CD4-positive, alpha-beta T cell treated with Interleukin-4 for 4 hours (primary cell): ENCODE data around the gene ACO2.

Experiments
- DNase-seq: peaks from one replicate; pipeline ENCODE4 v3.0.0-alpha.2; 2020

ACO2 gene

DNA sequence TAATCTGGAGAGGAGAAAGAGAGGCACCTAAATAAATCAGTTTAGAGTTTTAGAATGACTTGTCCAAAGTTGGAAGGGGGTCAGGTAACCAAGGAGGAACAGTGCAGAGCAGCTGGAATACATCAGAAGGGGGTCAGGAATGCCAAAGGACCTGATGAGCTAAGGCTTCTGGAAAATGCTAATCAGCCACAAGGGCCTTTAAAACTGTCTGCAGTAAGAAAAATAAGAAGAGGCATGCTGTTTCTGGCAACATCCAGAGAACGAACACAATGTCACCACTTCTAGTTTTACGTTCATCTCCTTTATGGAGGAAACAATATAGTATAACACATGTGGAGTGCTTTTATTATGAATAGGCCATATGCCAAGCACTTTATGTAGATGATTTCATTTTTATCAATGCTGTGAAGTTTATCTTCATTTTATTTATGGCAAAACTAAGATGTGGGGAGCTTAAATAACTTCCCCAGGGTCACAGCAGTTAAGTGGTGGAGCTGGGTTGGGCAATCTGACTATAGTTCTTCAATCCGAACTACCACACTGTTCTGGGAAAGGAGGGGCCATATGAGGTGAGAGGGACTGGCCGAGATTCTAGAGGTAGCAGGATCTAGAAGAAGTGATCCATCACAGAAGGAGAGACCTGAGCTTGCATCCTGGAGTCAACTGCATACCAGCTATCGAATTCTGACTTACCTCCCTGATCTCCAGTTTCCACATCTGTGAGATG is 22.6 kb downstream of the ACO2 start:
- DNase-seq, result no peak

DNA sequence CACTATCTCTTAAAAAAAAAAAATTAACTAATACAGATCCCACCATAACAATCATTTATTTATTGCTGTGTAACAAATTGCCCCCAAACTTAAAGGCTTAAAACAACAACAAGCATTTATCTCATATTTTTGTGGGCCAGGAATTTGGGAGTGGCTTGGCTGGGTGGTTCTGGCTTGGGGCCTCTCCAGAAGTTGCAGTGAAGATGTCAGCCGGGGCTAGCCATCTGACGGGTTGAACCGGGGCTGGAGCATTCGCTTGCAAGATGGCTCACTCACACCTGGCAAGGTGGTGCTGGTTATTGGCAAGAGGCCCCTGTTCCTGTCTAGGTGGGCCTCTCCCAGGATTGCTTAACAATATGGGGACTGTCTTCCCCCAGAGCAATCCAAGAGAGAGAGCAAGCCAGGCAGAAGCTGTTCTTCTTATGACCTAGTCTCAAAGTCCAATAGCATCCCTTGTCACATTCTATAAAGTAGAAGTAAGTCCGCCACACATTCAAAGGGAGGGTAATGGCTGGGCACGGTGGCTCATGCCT is 29.5 kb downstream of the ACO2 start:
- DNase-seq, result no peak

DNA sequence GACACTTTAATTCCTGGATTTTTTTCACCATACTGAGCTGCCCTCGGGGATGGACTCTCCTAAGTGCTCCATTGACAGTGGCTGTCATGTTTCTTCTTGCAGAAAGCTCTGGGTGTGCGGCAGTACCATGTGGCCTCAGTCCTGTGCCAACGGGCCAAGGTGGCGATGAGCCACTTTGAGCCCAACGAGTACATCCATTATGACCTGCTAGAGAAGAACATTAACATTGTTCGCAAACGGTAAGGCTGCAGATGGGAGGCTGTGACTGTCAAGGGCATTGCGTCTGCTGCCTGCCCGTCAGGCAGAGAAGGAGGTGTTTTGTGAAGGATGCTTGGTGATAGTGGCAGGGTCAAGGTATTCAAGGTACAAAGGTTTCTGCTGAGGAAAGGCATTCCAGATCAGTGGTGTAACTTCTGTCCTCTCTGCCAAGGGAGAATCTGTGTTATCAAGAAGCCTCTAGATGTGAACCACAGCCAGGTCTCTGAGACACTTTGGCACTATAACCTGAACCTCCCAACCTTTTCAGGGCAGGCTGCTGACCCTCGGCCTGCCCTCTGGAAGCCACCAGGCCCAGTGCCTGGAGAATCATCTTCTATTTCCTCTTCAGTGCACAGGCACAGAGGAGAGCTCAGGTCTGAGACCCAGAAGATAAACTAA is 30.8 kb downstream of the ACO2 start:
- no peak for DNase-seq

DNA sequence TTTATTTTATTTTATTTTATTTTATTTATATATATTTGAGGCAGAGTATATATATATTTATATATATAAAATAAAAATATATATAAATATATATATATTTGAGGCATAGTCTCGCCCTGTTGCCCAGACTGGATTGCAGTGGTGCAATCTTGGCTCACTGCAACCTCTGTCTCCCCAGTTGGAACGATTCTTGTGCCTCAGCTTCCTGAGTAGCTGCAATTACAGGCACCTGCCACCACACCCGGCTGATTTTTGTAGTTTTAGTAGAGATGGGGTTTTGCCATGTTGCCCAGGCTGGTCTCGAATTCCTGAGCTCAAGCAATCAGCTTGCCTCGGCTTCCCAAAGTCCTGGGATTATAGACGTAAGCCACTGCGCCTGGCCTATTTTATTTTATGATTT is 31.4 kb downstream of the ACO2 start:
- DNase-seq, result no peak

DNA sequence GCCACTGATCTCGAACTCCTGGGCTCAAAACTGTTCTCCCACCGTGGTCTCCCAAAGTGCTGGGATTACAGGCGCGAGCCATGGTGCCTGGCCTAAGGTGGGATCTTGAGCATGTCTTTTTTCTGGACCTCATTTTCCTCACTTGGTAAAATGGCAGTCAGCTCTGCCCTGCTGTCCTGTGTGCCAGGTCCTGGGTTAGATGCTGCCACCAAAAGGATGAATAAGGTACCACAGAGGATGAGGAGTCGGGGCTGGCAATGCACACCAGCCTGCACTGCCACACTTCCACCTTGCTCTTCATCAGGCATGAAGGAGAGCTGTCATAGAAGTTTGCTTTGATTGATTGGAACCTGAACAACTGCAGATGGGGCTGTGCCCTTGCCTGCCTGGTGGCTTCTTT is 32.3 kb downstream of the ACO2 start:
- peak; percentile 8 for DNase-seq

DNA sequence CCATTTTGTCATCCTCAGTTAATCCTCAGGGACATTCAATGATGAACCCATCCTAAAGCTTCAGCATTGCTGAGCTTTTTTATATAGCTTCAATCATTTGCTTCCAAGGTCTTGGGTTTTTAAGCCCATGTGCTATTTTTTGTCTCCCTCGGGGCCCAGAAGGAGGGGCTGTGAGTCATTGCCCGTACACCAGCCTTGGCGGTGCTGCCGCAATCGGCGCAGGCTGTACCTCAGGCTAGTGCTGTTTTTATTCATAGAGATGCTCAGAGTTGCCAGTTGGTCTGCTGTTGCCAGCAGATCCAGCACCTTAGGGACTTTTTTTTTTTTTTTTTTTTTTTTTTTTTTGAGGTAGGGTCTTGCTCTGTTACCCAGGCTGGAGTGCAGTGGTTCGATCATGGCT is 35.5 kb downstream of the ACO2 start:
- no peak for DNase-seq

DNA sequence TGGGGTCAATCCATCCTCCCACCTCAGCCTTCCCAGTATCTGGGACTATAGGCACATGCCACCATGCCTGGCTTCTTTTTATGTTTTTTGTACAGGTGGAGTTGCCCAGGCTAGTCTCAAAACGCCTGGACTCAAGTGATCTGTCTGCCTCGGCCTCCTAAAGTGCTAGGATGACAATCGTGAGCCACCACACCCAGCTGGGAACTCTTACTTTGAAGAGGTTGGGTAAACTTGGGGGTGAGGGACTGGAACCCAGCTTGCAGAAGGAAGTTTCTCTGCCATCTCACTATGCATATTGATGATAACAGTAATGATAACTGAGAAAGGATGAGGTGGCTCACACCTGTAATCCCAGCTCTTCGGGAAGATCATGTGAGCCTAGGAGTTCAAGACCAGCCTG is 35.9 kb downstream of the ACO2 start:
- no peak for DNase-seq

DNA sequence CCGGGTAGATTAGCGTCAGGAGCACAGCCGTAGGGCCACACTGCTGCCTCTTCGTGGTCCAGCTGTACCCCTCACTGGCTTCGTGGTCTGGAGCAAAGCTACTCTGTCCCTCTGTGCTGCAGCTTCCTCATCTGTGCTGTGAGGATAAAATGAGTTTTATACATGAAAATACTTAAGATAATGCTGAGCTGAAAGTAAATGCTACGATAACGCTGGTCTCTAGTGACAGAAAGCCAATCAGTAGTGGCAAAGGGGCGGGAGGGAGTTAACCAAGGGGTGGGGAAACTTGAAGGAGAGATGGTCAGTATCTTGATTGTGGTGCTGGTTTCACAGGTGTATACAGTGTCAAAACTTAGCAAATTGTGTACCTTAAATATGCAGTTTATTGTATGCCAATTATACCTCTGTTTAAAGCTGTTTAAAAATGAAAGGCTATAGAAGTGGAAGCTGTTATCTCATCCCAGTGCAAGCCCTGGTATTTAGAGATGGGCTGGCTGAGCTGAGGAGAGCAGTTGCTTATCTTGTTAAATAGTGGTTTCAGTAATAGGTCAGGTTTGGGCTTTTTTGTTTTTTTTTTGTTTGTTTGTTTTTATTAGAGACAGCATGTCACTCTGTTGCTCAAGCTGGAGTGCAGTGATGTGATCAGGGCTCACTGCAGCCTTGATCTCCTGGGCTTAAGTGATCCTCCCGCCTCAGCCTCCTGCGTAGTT is 36.7 kb downstream of the ACO2 start:
- no peak for DNase-seq

DNA sequence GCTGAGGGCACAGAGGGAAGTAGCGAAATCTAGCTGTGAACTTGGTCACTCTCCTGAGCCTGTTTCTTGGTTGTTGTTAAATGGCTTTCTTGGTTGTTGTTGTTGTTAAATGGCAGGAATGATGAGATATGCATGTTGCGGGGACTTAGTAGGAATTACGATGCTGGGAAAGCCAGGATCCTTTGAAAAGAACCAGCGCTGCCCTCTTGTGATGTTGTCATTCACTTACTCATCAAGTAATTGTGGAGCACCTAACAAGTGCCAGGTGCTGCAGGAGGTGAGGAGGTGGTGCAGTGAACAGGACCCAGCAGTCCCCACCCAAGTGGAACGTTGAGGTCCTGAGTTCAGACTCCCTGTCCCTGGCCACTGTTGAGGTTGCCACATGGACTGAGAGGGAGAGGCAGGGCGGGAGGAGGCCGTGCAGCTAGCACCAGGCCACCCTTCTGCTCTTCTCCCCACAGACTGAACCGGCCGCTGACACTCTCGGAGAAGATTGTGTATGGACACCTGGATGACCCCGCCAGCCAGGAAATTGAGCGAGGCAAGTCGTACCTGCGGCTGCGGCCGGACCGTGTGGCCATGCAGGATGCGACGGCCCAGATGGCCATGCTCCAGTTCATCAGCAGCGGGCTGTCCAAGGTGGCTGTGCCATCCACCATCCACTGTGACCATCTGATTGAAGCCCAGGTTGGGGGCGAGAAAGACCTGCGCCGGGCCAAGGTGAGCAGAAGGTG is 38.6 kb downstream of the ACO2 start:
- DNase-seq, result no peak

DNA sequence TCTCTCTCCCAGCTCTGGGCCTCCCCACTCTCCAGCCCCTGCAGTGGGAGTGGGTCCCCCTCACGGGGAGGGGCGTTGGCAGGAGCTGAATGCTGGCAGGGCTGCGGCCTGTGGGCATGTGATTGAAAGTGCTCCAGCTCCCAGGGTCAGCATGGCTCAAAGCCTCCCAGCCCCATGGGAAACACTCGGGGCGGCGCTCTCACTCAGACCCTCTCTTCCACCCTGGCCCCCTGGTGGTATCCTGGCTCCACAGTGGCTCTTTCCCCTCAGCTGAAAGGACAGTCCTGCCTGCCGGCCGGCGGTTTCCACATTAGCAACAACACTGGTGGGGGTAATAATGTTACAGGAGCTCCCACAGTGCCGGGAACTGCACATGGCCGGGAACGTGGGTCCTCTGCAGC is 39.9 kb downstream of the ACO2 start:
- DNase-seq, result no peak

DNA sequence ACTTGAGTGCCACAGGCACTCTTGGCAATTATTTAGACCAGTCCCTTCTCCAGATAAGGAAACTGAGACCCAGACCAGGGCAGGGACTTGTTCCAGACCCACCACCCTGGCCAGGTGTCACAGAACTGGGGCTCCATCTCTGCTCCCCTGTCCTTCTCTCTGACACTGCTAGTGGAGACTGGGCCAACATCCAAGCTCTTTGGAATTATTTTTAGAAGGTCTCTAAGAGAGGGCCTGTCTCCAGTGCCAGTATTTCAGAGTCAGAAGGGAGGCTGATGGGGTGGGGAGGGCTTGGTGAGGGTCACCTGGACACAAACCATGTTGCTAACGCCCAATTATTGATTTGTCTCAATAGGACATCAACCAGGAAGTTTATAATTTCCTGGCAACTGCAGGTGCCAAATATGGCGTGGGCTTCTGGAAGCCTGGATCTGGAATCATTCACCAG is 42.6 kb downstream of the ACO2 start:
- no peak for DNase-seq

DNA sequence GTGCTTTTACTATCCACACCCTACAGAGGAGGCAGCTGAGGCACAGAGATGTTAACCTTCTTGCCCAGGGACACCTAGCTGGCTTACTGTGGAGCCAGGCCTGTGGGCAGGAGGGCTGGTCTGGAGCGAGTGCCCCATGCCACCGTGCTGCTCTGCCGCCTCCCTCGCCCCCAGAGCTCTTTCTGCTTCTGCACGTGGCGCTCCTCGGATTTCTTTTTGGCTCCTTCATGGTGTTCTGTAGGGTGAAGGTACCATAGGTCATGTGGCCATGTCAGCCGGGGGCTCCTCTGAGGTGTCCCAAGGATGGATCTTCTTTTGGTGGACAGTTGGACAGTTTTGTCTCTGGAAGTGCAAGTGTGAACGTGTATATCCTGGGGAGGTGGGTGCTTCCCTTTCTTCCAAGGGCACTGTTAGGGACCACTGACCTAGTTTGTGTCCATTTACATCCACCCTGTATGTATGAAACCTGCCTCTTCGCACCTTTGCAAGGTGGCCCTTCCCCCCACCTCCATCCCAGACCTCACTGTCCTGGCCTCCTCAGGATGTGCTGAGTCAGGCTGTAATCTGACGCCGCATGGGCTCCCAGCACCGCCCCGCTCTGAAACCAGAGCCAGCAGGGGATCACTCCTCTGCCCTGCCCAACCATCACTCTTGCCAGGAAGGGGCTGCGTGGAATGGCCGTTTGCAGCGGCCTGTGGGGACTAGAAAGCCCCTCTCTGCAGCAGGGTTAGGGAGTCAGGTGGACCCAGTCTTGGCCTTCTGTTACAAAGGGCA is 43.7 kb downstream of the ACO2 start:
- DNase-seq, result no peak

DNA sequence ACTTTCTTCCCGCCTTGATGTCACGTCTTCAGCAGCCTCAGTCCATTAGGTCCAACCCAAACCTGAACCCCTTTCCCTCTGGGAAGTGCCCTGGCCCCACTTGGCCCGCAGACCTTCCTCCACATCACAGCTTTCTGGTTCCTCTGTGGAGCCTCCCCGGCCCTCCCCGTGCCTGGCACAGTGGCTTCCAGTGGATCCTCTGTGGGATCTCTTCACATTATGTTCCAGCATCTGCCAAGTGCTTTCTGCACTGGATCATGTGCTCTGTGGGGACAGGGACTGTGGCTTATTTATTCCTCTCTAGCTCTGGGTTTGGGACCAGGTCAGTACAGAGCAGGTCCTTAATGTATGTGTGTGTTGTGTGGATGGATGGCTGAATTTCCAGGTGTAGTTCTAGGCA is 44.5 kb downstream of the ACO2 start:
- DNase-seq, result no peak

DNA sequence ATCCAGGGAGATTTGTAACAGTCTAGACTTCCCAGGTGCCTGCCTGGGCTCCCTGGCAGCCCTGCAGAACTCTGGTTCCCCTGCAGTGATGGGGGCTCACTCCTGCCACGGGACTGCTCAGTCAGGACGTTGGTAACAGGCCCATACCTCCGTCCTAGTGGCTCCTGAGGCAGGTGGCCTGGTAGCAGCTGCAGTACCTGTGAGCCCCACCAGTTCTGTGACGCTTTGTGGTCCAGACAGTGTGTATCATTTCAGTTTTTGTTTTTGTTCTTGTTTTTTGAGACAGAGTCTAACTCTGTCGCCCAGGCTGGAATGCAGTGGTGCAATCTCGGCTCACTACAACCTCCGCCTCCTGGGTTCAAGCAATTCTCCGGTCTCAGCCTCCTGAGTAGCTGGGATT is 47.5 kb downstream of the ACO2 start:
- DNase-seq, result no peak

DNA sequence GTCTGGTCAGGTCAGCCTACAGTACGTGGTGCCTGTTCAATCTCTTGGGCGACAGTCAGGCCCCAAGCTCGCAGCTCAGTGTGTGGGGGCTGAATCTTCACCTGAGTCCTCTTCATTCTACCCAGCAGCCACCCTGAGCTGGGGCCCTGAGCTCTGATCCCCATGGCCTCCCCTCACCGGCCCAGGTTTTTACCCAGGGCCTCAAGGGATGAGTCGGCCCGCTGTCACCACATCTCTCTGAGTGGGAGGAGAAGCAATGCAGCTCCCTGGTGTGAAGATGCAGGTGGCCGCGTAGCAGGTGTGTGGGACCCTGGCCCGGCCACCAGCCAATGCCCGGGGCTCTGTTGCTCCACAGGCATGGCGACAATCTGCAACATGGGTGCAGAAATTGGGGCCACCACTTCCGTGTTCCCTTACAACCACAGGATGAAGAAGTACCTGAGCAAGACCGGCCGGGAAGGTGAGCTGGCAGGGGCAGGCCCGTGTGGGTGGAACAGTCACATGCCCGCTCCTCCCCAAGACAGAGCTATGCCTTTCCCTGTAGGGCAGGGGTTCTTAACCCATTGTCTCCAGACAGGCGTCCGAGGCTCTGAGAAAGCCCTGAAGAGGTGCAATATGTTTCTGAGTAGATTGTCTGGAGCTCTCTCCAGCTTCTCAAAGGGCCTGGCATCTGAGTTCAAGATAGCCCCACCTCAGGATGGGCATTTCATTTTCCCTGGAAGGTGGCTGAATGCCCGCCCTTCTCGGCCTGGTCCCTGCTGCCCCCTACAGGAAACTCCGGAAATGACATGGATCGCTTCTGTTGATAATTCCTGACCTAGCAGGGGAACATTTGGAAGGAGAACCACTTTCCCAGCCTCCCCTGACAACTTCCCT is 48.5 kb downstream of the ACO2 start:
- peak; percentile 28 for DNase-seq

DNA sequence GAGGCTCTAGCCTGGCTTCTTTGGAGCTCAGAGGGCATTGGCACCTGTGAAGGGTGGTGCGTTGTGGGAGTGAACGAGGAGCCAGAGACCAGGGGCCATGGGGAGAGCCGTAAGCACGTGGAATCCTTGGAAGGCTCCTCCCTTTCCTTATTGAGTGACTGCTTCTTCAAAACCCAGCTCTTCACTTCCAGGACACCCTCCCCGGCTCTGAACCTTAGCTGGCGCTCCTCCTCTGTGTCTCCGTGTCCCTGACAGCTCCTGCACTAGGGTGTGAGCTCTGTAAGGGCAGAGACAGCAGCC is 49.1 kb downstream of the ACO2 start:
- no peak for DNase-seq

DNA sequence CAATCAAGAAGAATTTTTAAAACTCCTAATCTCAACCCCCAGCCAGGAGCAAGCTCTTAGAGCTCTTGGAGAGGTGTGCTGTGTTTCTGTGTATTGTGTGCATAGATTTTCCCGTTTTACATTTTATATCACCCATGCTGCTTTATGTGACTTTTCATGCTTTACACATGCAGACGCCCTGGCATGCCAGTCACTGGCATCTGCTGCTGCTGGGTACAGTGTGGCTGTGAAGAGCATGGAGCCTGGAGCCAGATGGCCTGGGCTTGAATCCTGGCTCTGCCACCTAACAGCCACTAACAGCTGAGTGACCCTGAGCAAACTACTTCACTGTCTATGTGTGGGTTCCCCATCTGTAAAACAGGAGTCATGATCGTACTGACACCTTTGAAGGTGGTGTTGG is 52.2 kb downstream of the ACO2 start:
- DNase-seq, result no peak

DNA sequence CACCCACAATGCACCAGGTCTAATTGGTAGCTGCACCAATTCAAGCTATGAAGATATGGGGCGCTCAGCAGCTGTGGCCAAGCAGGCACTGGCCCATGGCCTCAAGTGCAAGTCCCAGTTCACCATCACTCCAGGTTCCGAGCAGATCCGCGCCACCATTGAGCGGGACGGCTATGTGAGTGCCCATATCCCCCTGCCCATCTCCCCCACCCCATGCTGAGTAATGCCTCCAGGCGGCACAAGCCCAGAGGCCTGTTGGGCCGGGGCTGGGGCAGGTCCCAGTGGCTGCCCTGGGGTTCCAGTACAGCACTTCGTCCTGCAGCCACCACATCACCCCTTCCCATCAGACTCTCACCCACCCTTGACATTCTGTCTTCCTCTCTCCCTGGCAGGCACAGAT is 53.9 kb downstream of the ACO2 start:
- DNase-seq, result no peak

DNA sequence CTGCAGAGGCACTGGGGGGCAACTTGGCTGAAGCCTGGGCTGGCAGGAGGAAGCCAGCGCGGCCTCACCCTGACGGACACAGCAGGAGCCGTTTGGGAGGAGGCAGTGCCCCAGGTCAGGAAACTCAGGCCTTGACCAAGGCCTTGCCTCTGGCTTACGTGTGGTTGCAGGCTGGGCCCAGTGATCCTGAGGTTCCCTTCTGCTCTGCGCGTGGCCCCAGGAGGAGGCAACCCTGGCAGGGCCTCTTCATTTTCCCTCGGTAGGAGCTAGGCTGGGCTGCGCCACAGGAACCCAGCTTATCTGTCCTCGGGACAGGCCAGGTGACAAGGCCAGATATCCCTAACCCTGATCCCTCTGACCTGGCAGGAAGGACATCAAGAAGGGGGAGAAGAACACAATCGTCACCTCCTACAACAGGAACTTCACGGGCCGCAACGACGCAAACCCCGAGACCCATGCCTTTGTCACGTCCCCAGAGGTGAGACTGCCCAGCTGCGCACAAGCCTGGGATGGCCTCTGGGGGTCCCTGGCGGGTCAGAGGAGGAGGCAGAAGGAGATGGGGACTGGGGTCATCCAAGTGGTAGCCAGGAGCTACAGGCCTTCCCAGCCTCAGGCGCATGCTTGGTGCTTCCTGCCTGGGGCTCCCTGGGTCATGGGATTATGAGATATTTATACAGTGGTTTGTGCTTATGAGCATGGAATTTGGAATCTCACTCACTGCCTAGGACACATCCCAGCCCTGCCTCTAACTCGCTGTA is 54.7 kb downstream of the ACO2 start:
- no peak for DNase-seq

DNA sequence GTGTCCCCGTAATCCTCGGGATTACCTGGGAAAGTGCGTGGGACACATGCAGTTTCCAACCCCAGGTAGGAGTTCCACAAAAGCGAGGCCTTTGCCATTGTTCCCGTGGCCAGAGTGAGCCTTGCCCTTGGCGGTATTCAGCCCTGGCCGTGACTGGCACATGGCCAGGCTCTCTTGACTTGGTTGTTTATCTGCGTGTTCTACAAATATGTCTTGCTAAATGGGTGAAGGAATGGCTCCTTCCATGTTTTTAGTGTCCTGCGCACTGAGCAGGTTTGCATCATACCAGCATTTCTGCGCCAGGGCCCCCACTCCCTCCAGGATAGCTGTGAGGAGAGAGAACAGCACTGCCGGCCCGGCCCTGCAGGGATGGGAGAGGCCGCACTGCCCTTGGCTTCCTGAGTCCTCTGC is 55.3 kb downstream of the ACO2 start:
- no peak for DNase-seq
